Measurements from ENCODE around the gene CYFIP1.

- TF ChIP-seq CTCF (IDR thresholded peaks at IDR 0.05) (no peak), POLR2AphosphoS5 (IDR thresholded peaks at IDR 0.05; ENCODE audit: low read depth, low read length) (no peak), TCF7L2 (IDR thresholded peaks at IDR 0.05; ENCODE audit: low read depth, low read length) (no peak), SIN3A (IDR thresholded peaks at IDR 0.05; ENCODE audit: borderline replicate concordance, insufficient read depth, low read depth, low read length) (no peak), REST (IDR thresholded peaks at IDR 0.05; ENCODE audit: insufficient read depth in 1 of 2, low read depth in 2 of 2, low read length in 1 of 2) (no peak)
Measured at GRCh38 chr15:22877607-22878006, 102.6 kb downstream of the CYFIP1 start.
